NB4 (cell line): Measurements from ENCODE around the gene ELP5.

Experiments
- DNase-seq: peaks from one replicate; pipeline ENCODE4 v3.0.0; 2010; ENCODE audit warnings: low read depth
- H3K4me3 ChIP-seq: one replicate; pipeline ENCODE4 v1.5.1; 2011; ENCODE audit warnings: mild to moderate bottlenecking, low read depth, low read length, moderate library complexity
- CTCF ChIP-seq: IDR thresholded peaks from one replicate; pipeline ENCODE4 v1.5.1; 2012; ENCODE audit warnings: low read depth, low read length
- MAX ChIP-seq: IDR thresholded peaks from 2 replicates; pipeline ENCODE4 v1.6.1; 2011; ENCODE audit warnings: low read depth, low read length
- MYC ChIP-seq: IDR thresholded peaks from 2 replicates; pipeline ENCODE4 v1.6.1; 2011; ENCODE audit warnings: low read depth, low read length
- POLR2A ChIP-seq: IDR thresholded peaks from 2 replicates; pipeline ENCODE4 v1.6.1; 2011; ENCODE audit warnings: mild to moderate bottlenecking; ENCODE audit not compliant: insufficient read length; ENCODE audit errors: extremely low read depth

The ELP5 gene

DNA sequence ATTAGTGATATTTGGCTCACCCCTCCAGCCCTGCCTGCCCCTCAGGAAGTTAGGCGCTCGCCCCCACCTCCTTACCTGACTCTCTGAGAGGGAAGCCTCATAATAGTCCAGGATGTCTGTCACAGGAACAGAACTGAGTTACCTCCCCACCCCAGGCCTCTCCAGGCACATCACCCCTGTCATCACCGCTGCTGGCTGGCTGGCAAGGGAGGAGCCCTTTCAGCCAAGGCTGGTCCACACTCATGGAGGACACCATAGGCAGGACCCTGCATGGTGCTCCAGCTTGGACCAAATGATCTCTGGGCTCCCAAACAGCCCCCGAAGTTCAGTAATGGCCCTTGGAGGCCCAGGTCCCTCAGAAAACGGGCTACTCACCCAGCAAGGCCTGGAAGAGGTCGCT is 33.8 kb upstream of the ELP5 start:
- H3K4me3 ChIP-seq: no peak overlapping the region
- TF ChIP-seq CTCF: no peak
- no peak for TF ChIP-seq POLR2A
- TF ChIP-seq MAX: no peak
- TF ChIP-seq MYC: no peak
- DNase-seq: peak; percentile 20

- no peak for DNase-seq
- TF ChIP-seq CTCF (no peak), MYC (no peak), POLR2A (no peak), MAX (no peak)
- H3K4me3 ChIP-seq: no peak overlapping the region
Observed at GRCh38 chr17:7218758-7219157, 33.3 kb upstream of the ELP5 start.

DNA sequence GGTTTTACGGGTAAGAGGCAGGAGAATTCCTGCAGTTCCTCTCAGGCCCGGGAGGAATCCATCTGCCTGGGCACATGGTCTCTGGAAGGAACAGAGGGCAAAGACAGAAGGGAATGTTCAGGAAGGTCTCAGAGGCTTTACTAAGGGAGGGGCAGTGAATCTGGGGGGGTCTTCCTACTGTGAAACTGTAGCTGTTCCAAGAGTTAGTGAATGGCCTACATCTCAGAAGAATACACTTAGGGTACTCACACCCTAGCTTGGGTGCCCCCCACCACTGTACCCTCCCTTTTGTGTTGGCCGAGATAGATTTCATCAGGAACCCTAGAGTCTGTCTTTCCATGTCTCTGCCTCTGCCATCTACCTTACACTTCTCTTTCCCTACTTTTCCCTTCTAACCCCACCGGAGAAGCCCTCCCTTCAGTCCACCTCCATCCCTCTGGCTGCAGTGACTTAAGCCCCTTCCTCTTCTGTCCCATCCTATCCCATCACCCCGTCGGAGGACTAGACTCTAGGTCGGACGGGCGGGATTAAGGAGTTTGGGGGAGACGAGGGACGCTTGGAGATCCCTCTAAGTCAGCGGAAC is 32.7 kb upstream of the ELP5 start:
- H3K4me3 ChIP-seq: peak overlapping the region; percentile 49
- DNase-seq: no peak

GRCh38 chr17:7219812-7220592 is 32.0 kb upstream of the ELP5 start, which contains the start of the genes ACADVL and DLG4:
TSS of gene ACADVL (plus strand) at chr17:7219938. CDS start at chr17:7219985, 47 bp downstream.
TSS of gene DLG4 (minus strand) at chr17:7219836.
- peak within 1 kb of the TSS; percentile 79 for H3K4me3 ChIP-seq
- peak; percentile 85 for DNase-seq
- peak; percentile 50 for TF ChIP-seq POLR2A
- TF ChIP-seq MYC: 0 out of 2 replicates have a peak, but pooled peaks have one; percentile 15
- peak; percentile 42 for TF ChIP-seq MAX
- TF ChIP-seq CTCF: no peak

More for the DNA sequence above, 32.7 kb upstream of the ELP5 start:
- no peak for TF ChIP-seq MYC
- no peak for TF ChIP-seq CTCF
- no peak for TF ChIP-seq POLR2A
- TF ChIP-seq MAX: no peak

DNA sequence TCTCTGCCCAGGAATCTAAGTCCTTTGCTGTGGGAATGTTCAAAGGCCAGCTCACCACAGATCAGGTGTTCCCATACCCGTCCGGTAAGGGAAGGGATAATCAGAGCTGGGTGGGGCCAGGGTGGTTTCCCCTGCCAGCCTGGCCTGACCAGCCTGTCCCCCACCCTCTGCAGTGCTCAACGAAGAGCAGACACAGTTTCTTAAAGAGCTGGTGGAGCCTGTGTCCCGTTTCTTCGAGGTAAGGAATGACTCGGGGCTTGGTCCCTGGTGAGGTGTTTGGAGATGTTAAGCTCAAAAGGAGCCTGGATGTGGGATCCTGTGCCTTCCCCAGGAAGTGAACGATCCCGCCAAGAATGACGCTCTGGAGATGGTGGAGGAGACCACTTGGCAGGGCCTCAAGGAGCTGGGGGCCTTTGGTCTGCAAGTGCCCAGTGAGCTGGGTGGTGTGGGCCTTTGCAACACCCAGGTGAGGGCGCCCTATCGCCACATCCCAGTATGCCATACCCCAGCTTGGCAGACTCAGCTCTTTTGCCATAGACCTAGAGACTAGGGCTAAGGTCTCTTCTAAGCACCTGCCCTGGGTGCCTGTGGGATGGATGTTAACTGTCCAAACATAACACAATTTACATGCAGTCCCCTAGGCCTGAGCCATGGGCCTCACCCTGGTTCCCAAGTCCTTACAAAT is 31.3 kb upstream of the ELP5 start:
- TF ChIP-seq MYC: no peak; the same call in 1 of the 2 replicates
- peak; percentile 47 for TF ChIP-seq CTCF
- H3K4me3 ChIP-seq: peak overlapping the region; percentile 79
- peak; percentile 77 for DNase-seq
